Measurements from ENCODE around the gene EPYC. TPM values are rescaled to one million over a fixed set of nuclear protein-coding genes. Genes with fewer than 3 reads are reported as not detected.
"Not testable (repeated sequence)": the region's sequence is repeated elsewhere in the genome, so short reads cannot be mapped to it uniquely, and the experiment has no call there.

EPYC gene
- total RNA-seq, 1 experiment from 2014 or later, result not detected

- DNase-seq (ENCODE audit: low spot score), result no peak
These were observed 12.8 kb downstream of the EPYC start for GRCh38 chr12:90991952-90992465.

GRCh38 chr12:90990611-90991010, 14.2 kb downstream of the EPYC start:
- no peak for DNase-seq (ENCODE audit: low spot score)

GRCh38 chr12:90989686-90990111, 15.1 kb downstream of the EPYC start:
- no peak for DNase-seq (ENCODE audit: low spot score)

GRCh38 chr12:90987520-90987919, 17.3 kb downstream of the EPYC start:
- DNase-seq (ENCODE audit: low spot score), result no peak

GRCh38 chr12:90987101-90987500, 17.7 kb downstream of the EPYC start:
- DNase-seq (ENCODE audit: low spot score), result peak; percentile 74

GRCh38 chr12:90985331-90985730, 19.4 kb downstream of the EPYC start:
- DNase-seq (ENCODE audit: low spot score), result not testable (repeated sequence)

GRCh38 chr12:90984114-90984513, 20.7 kb downstream of the EPYC start:
- no peak for DNase-seq (ENCODE audit: low spot score)

- DNase-seq (ENCODE audit: low spot score), result no peak
These were observed 22.6 kb downstream of the EPYC start for GRCh38 chr12:90982170-90982569.

GRCh38 chr12:90979951-90980350, 24.8 kb downstream of the EPYC start:
- no peak for DNase-seq (ENCODE audit: low spot score)

- no peak for DNase-seq (ENCODE audit: low spot score)
These were observed 25.8 kb downstream of the EPYC start for GRCh38 chr12:90979019-90979418.

GRCh38 chr12:90978117-90978770, 26.5 kb downstream of the EPYC start:
- peak; percentile 39 for DNase-seq (ENCODE audit: low spot score)

- no peak for DNase-seq (ENCODE audit: low spot score)
These were observed 27.5 kb downstream of the EPYC start for GRCh38 chr12:90977224-90977623.

- DNase-seq (ENCODE audit: low spot score), result peak; percentile 9
These were observed 30.5 kb downstream of the EPYC start for GRCh38 chr12:90974286-90974685.

GRCh38 chr12:90972226-90972625, 32.5 kb downstream of the EPYC start:
- DNase-seq (ENCODE audit: low spot score), result no peak

GRCh38 chr12:90970911-90971310, 33.9 kb downstream of the EPYC start:
- DNase-seq (ENCODE audit: low spot score), result no peak

- peak; percentile 17 for DNase-seq (ENCODE audit: low spot score)
These were observed 34.3 kb downstream of the EPYC start for GRCh38 chr12:90970471-90970870.

- no peak for DNase-seq (ENCODE audit: low spot score)
These were observed 34.9 kb downstream of the EPYC start for GRCh38 chr12:90969851-90970250.

GRCh38 chr12:90969346-90969745, 35.4 kb downstream of the EPYC start:
- no peak for DNase-seq (ENCODE audit: low spot score)

- DNase-seq (ENCODE audit: low spot score), result no peak
These were observed 39.6 kb downstream of the EPYC start for GRCh38 chr12:90965204-90965603.

- no peak for DNase-seq (ENCODE audit: low spot score)
These were observed 40.2 kb downstream of the EPYC start for GRCh38 chr12:90964616-90965015.

- DNase-seq (ENCODE audit: low spot score), result no peak
These were observed 40.8 kb downstream of the EPYC start for GRCh38 chr12:90963946-90964345.

- no peak for DNase-seq (ENCODE audit: low spot score)
These were observed 43.6 kb downstream of the EPYC start for GRCh38 chr12:90961154-90961553.

- peak; percentile 26 for DNase-seq (ENCODE audit: low spot score)
These were observed 45.1 kb downstream of the EPYC start for GRCh38 chr12:90959538-90960139.

Measured in A172 (cell line).